HCT116 (cell line): ENCODE results near the gene HAGH. TPM values are rescaled to one million over a fixed set of nuclear protein-coding genes. Genes with fewer than 3 reads are reported as not detected.

ENCODE experiments used
- ATAC-seq: fragments of 200-7000 bp; cut with Tn5 transposase; 2 replicates; pipeline ENCODE4 v1.9.1; 2020; ENCODE audit warnings: mild to moderate bottlenecking, moderate library complexity
- BruUV-seq: library from RNA; stranded (reverse); fragments of 400-500 nt; replicated peaks from 2 replicates; lab custom pipeline; 2021; lab: Mats Ljungman, UMichigan
- CTCF ChIA-PET: fragments of 300-600 bp; sonication (Branson Sonifier 250); formaldehyde crosslinking; loops from one replicate; lab custom pipeline; 2021; ENCODE audit warnings: antibody characterized with exemption; lab: Charles Lee
- POLR2A ChIA-PET: fragments of 300-600, 350-600 bp; sonication (Branson Sonifier 250); formaldehyde crosslinking; loops from one replicate; lab custom pipeline; 2021; ENCODE audit warnings: antibody characterized with exemption; lab: Charles Lee
- RAD21 ChIA-PET, 2 experiments: fragments of 300-600 bp; sonication (Branson Sonifier 250); formaldehyde crosslinking; loops; one replicate each; lab custom pipeline; 2023; ENCODE audit warnings: low total read pairs in 2 of 2; ENCODE audit not compliant: uncharacterized antibody in 2 of 2, unreplicated experiment in 2 of 2, low non-redundant PET in 1 of 2; lab: Charles Lee
- DNase-seq: peaks from one replicate; pipeline ENCODE4 v3.0.0-alpha.2; 2010; ENCODE audit warnings: low read depth, low spot score
- H2AFZ ChIP-seq: fragments of 200-600 bp; shearing (Covaris generic), sonication (generic); 2 replicates; pipeline ENCODE4 v1.6.1; 2017; ENCODE audit warnings: low read depth, mixed run types, mixed read lengths, antibody characterized with exemption, low read length; ENCODE audit not compliant: poor library complexity, severe bottlenecking
- H3K27ac ChIP-seq: 2 replicates; pipeline ENCODE4 v1.5.1; 2012; ENCODE audit warnings: low read depth, low read length
- H3K27me3 ChIP-seq: fragments of 200-600 bp; sonication (generic); 2 replicates; pipeline ENCODE4 v1.6.1; 2016; ENCODE audit warnings: mixed run types, low read length, mixed read lengths; ENCODE audit not compliant: insufficient read depth
- H3K36me3 ChIP-seq, 2 experiments: fragments of 200-500 bp in 1 of 2; fragments of 200-600 bp in 1 of 2; sonication (Bioruptor generic) in 1 of 2; sonication (generic) in 1 of 2; 2 replicates each; pipeline versions ENCODE4 v1.5.1 to v1.6.1; 2014 to 2016; ENCODE audit warnings: low read length in 2 of 2, inconsistent platforms in 1 of 2, mixed read lengths in 1 of 2, mixed run types in 1 of 2; ENCODE audit not compliant: insufficient read depth in 2 of 2, control insufficient read depth in 1 of 2
- H3K4me1 ChIP-seq, 2 experiments: fragments of 200-600 bp in 1 of 2; sonication (generic) in 1 of 2; 2 replicates each; pipeline versions ENCODE4 v1.5.1 to v1.6.1; 2012 to 2017; ENCODE audit warnings: low read length in 2 of 2, inconsistent platforms in 1 of 2, mild to moderate bottlenecking in 1 of 2, mixed read lengths in 1 of 2, mixed run types in 1 of 2, moderate library complexity in 1 of 2; ENCODE audit not compliant: insufficient read depth in 2 of 2, control insufficient read depth in 1 of 2
- H3K4me2 ChIP-seq: fragments of 200-600 bp; sonication (generic); 2 replicates; pipeline ENCODE4 v1.6.1; 2017; ENCODE audit warnings: mixed run types, low read length, mixed read lengths
- H3K4me3 ChIP-seq, 2 experiments: fragments of 200-600 bp in 1 of 2; sonication (generic) in 1 of 2; replicated peaks in 1 of 2; 2 replicates each; pipeline ENCODE4 v1.5.1; 2011 to 2016; ENCODE audit warnings: low read length in 2 of 2, control low read depth in 1 of 2, low read depth in 1 of 2, mild to moderate bottlenecking in 1 of 2, mixed read lengths in 1 of 2, mixed run types in 1 of 2
- H3K79me2 ChIP-seq: fragments of 200-600 bp; sonication (generic); 2 replicates; pipeline ENCODE4 v1.6.1; 2017; ENCODE audit warnings: mild to moderate bottlenecking, mixed run types, low read length, moderate library complexity, mixed read lengths; ENCODE audit not compliant: insufficient read depth
- H3K9ac ChIP-seq: fragments of 200-600 bp; sonication (generic); 2 replicates; pipeline ENCODE4 v1.6.1; 2016; ENCODE audit warnings: low read length, mixed read lengths
- H3K9me2 ChIP-seq: fragments of 200-600 bp; sonication (generic), shearing (Covaris generic); 2 replicates; pipeline ENCODE4 v1.6.1; 2017; ENCODE audit warnings: mixed run types, mild to moderate bottlenecking, moderate library complexity; ENCODE audit not compliant: insufficient read depth
- H3K9me3 ChIP-seq, 2 experiments: fragments of 200-500 bp in 1 of 2; fragments of 200-600 bp in 1 of 2; sonication (Bioruptor generic) in 1 of 2; sonication (generic) in 1 of 2; 2 replicates each; pipeline ENCODE4 v1.6.1; 2014 to 2017; ENCODE audit warnings: low read length in 2 of 2, mixed read lengths in 2 of 2, inconsistent platforms in 1 of 2, low read depth in 1 of 2, mild to moderate bottlenecking in 1 of 2, mixed run types in 1 of 2, moderate library complexity in 1 of 2; ENCODE audit not compliant: control insufficient read depth in 1 of 2, insufficient read depth in 1 of 2
- H4K20me1 ChIP-seq: fragments of 200-600 bp; sonication (generic), shearing (Covaris generic); 2 replicates; pipeline ENCODE4 v1.6.1; 2017; ENCODE audit warnings: mixed run types, mild to moderate bottlenecking, moderate library complexity; ENCODE audit not compliant: insufficient read depth
- ATF3 ChIP-seq: IDR thresholded peaks from 2 replicates; pipeline ENCODE4 v1.6.1; 2012
- CBX3 ChIP-seq: IDR thresholded peaks from 2 replicates; pipeline ENCODE4 v1.6.1; 2012; ENCODE audit warnings: low read depth
- CEBPB ChIP-seq: IDR thresholded peaks from 2 replicates; pipeline ENCODE4 v1.6.1; 2012; ENCODE audit warnings: low read depth
- CTCF ChIP-seq, 3 experiments: fragments of 200-600 bp in 1 of 3; sonication (generic) in 1 of 3; IDR thresholded peaks in 2 of 3; conservative IDR thresholded peaks in 1 of 3; 2 replicates each; pipeline ENCODE4 v1.5.1; 2012 to 2017; ENCODE audit warnings: low read depth in 2 of 3, low read length in 2 of 3, antibody characterized with exemption in 1 of 3, borderline replicate concordance in 1 of 3, control low read depth in 1 of 3, mild to moderate bottlenecking in 1 of 3, mixed read lengths in 1 of 3, mixed run types in 1 of 3, moderate library complexity in 1 of 3; ENCODE audit not compliant: insufficient read depth in 1 of 3
- EGR1 ChIP-seq: IDR thresholded peaks from 2 replicates; pipeline ENCODE4 v1.6.1; 2012; ENCODE audit warnings: low read depth
- ELF1 ChIP-seq: IDR thresholded peaks from 2 replicates; pipeline ENCODE4 v1.6.1; 2012; ENCODE audit warnings: low read depth, borderline replicate concordance
- EZH2 ChIP-seq: fragments of 200-600 bp; sonication (generic); IDR thresholded peaks from 2 replicates; pipeline ENCODE4 v1.6.1; 2017; ENCODE audit warnings: antibody characterized with exemption, mixed run types
- EZH2phosphoT487 ChIP-seq: fragments of 200-600 bp; IDR thresholded peaks from 2 replicates; pipeline ENCODE4 v1.6.1; 2018; ENCODE audit warnings: antibody characterized with exemption, borderline replicate concordance
- FOSL1 ChIP-seq: IDR thresholded peaks from 2 replicates; pipeline ENCODE4 v1.6.1; 2012; ENCODE audit warnings: low read depth
- MAX ChIP-seq: IDR thresholded peaks from 2 replicates; pipeline ENCODE4 v1.6.1; 2012
- POLR2AphosphoS5 ChIP-seq: IDR thresholded peaks from 2 replicates; pipeline ENCODE4 v1.6.1; 2011; ENCODE audit warnings: mild to moderate bottlenecking, low read depth, low read length, moderate library complexity
- RAD21 ChIP-seq: IDR thresholded peaks from 2 replicates; pipeline ENCODE4 v1.6.1; 2012; ENCODE audit warnings: low read depth, mild to moderate bottlenecking
- REST ChIP-seq: IDR thresholded peaks from 2 replicates; pipeline ENCODE4 v1.6.1; 2012; ENCODE audit warnings: low read depth
- SIN3A ChIP-seq: IDR thresholded peaks from 2 replicates; pipeline ENCODE4 v1.6.1; 2012; ENCODE audit warnings: low read depth
- SP1 ChIP-seq: IDR thresholded peaks from 2 replicates; pipeline ENCODE4 v1.6.1; 2012; ENCODE audit warnings: low read depth
- TCF7L2 ChIP-seq: IDR thresholded peaks from 2 replicates; pipeline ENCODE4 v1.7.0; 2011; ENCODE audit warnings: borderline replicate concordance, inconsistent platforms; ENCODE audit not compliant: insufficient read depth, insufficient read length; ENCODE audit errors: extremely low read depth
- YY1 ChIP-seq: IDR thresholded peaks from 2 replicates; pipeline ENCODE4 v1.6.1; 2011; ENCODE audit warnings: low read length, low read depth, moderate library complexity, mild to moderate bottlenecking; ENCODE audit not compliant: insufficient replicate concordance; ENCODE audit errors: extremely low read depth
- ZFX ChIP-seq: fragments of 450-650 bp; IDR thresholded peaks from 2 replicates; pipeline ENCODE4 v1.6.1; 2017
- ZNF274 ChIP-seq: fragments of 200-500 bp; sonication (Bioruptor generic); IDR thresholded peaks from 2 replicates; pipeline ENCODE4 v1.6.1; 2014; ENCODE audit warnings: mild to moderate bottlenecking, low read depth, low read length, inconsistent platforms
- intact Hi-C: fragments of 100-400 bp; cut with micrococcal nuclease; formaldehyde crosslinking; loops from 2 replicates; pipeline ENCODE4 v1.10.0; 2022
- total RNA-seq: library from RNA; stranded (reverse); gene quantifications from one replicate; pipeline ENCODE4 v1.2.1, GENCODE V29; 2021; ENCODE audit not compliant: unreplicated experiment

Gene HAGH
- total RNA-seq, 1 experiment from 2014 or later = 39.1 TPM

- H3K4me3 ChIP-seq = peak overlapping the region; percentile 79 to 88
These were observed 45.4 kb downstream of the HAGH start for GRCh38 chr16:1781254-1781653.

More at GRCh38 chr16:1781254-1781653, 45.4 kb downstream of the HAGH start:
- Histone ChIP-seq H3K9me3 (no peaks in the 10 kb centered on the region), H3K9ac (peak overlapping the region; percentile 88), H3K9me2 (no peaks in the 10 kb centered on the region), H4K20me1 (no peaks in the 10 kb centered on the region), H3K27me3 (no peaks in the 10 kb centered on the region), H3K36me3 (peaks cover 0 to 5% of the 10 kb centered on the region in 2 experiments; a peak in 3 of 4 replicates), H3K4me1 (peaks cover 0 to 22% of the 10 kb centered on the region in 2 experiments; a peak in 3 of 4 replicates), H3K4me2 (peak overlapping the region; percentile 97), H2AFZ (no peak overlapping the region), H3K79me2 (peaks cover 39% of the 10 kb centered on the region), H3K27ac (peak overlapping the region; percentile 78)
- intact Hi-C loops = no loop called here
- ATAC-seq (no peak), DNase-seq (no peak)
- POLR2A ChIA-PET = no interaction called here
- BruUV-seq = no TSS peak
- RAD21 ChIA-PET = no interaction called here
- TF ChIP-seq RAD21 = no peak
- no peak for TF ChIP-seq MAX
- TF ChIP-seq ATF3 = no peak
- no peak for TF ChIP-seq EZH2phosphoT487
- TF ChIP-seq EZH2 = no peak
- no peak for TF ChIP-seq CEBPB
- no peak for TF ChIP-seq SP1
- no peak for TF ChIP-seq CTCF (IDR thresholded peaks at IDR 0.05 in 2 of 3, conservative IDR thresholded peaks at IDR 0.05 in 1 of 3; ENCODE audit: borderline replicate concordance in 1 of 3, insufficient read depth in 1 of 3, low read depth in 2 of 3, low read length in 2 of 3)
- TF ChIP-seq ZNF274 = no peak
- TF ChIP-seq YY1 = no peak
- no peak for TF ChIP-seq FOSL1
- TF ChIP-seq REST = no peak
- no peak for TF ChIP-seq ZFX
- no peak for TF ChIP-seq EGR1
- TF ChIP-seq SIN3A = no peak
- TF ChIP-seq TCF7L2 = no peak
- TF ChIP-seq POLR2AphosphoS5 = no peak
- TF ChIP-seq ELF1 = no peak
- no peak for TF ChIP-seq CBX3
- CTCF ChIA-PET = no interaction called here
